ENCODE measurements around the gene AMIGO1.

Gene AMIGO1

DNA sequence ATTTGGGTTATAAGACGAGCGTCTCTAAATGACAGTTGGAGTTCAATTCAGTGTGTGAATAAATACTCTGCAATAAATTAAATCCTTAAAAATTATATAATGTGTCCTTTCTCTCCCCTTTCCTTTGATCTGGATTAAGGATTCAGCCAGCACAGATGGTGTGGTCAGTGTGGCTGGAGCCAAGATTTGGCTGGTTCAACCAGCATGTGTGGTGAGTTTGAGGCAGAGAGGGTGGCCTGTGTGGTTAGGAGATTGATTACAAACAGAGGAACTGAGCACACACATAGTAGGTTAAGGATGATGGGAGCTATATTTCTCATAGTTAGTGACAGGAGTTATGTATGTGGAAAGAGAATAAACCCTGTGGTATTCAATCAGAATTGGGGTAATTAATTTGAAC lies 14.2 kb upstream of the AMIGO1 start:
- no peaks in the 10 kb centered on the region for H3K36me3 ChIP-seq (ENCODE audit: control insufficient read depth, low read length)

DNA sequence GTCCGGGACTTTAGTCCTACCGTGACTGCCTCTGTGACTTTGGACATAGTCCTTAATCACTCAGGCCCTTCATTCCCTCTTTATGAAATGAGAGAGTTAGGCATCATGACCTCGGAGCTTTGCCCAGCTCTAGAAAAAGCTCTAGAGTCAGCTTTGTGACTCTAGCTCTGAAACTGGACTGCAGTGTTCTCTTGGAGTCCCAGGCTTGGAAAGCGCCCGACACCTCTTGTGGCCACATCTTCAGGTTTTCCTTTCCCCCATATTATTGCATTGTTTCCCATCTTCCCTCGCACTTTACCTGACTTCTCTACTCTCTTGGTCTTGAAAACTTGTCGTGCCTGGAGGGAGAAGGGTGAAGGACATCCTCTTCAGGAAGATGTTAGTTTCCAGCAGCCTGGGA lies 12.5 kb upstream of the AMIGO1 start:
- peaks cover 22% of the 10 kb centered on the region for H3K27me3 ChIP-seq (ENCODE audit: control insufficient read depth, low read length)
- H3K4me1 ChIP-seq (ENCODE audit: control insufficient read depth, low read length) = no peaks in the 10 kb centered on the region
- no peaks in the 10 kb centered on the region for H4K20me1 ChIP-seq (ENCODE audit: control insufficient read depth, insufficient read depth, low read depth, low read length)
- H3K4me2 ChIP-seq (ENCODE audit: low read length) = no peak overlapping the region
- no peak for TF ChIP-seq EZH2phosphoT487 (IDR thresholded peaks at IDR 0.05; ENCODE audit: borderline replicate concordance, low read length)
- TF ChIP-seq CTCF (IDR thresholded peaks at IDR 0.05; ENCODE audit: low read depth, low read length, poor library complexity, severe bottlenecking) = no peak
- H3K27ac ChIP-seq (ENCODE audit: low read depth, low read length) = no peak overlapping the region
- no peaks in the 10 kb centered on the region for H3K36me3 ChIP-seq (ENCODE audit: control insufficient read depth, low read length)
- no peaks in the 10 kb centered on the region for H3F3A ChIP-seq (ENCODE audit: control insufficient read depth, insufficient read depth)
- H3K9me2 ChIP-seq (replicated peaks; ENCODE audit: control insufficient read depth, low read length) = no peaks in the 10 kb centered on the region
- no peaks in the 10 kb centered on the region for H3K79me2 ChIP-seq (ENCODE audit: control insufficient read depth, low read length)
- no peak overlapping the region for H3K4me3 ChIP-seq (ENCODE audit: low read length)
- no peaks in the 10 kb centered on the region for H3K9me3 ChIP-seq (ENCODE audit: control insufficient read depth, insufficient read depth, low read length)

More for the DNA sequence above, 14.2 kb upstream of the AMIGO1 start:
- TF ChIP-seq CTCF (IDR thresholded peaks at IDR 0.05; ENCODE audit: low read depth, low read length, poor library complexity, severe bottlenecking) (no peak), EZH2phosphoT487 (IDR thresholded peaks at IDR 0.05; ENCODE audit: borderline replicate concordance, low read length) (no peak)
- H3K27ac ChIP-seq (ENCODE audit: low read depth, low read length) = no peak overlapping the region
- no peaks in the 10 kb centered on the region for H4K20me1 ChIP-seq (ENCODE audit: control insufficient read depth, insufficient read depth, low read depth, low read length)
- no peak overlapping the region for H3K4me3 ChIP-seq (ENCODE audit: low read length)
- H3K27me3 ChIP-seq (ENCODE audit: control insufficient read depth, low read length) = peaks cover 35% of the 10 kb centered on the region
- H3K79me2 ChIP-seq (ENCODE audit: control insufficient read depth, low read length) = no peaks in the 10 kb centered on the region
- H3K4me1 ChIP-seq (ENCODE audit: control insufficient read depth, low read length) = no peaks in the 10 kb centered on the region
- no peaks in the 10 kb centered on the region for H3F3A ChIP-seq (ENCODE audit: control insufficient read depth, insufficient read depth)
- no peaks in the 10 kb centered on the region for H3K9me2 ChIP-seq (replicated peaks; ENCODE audit: control insufficient read depth, low read length)
- no peaks in the 10 kb centered on the region for H3K9me3 ChIP-seq (ENCODE audit: control insufficient read depth, insufficient read depth, low read length)
- H3K4me2 ChIP-seq (ENCODE audit: low read length) = no peak overlapping the region

DNA sequence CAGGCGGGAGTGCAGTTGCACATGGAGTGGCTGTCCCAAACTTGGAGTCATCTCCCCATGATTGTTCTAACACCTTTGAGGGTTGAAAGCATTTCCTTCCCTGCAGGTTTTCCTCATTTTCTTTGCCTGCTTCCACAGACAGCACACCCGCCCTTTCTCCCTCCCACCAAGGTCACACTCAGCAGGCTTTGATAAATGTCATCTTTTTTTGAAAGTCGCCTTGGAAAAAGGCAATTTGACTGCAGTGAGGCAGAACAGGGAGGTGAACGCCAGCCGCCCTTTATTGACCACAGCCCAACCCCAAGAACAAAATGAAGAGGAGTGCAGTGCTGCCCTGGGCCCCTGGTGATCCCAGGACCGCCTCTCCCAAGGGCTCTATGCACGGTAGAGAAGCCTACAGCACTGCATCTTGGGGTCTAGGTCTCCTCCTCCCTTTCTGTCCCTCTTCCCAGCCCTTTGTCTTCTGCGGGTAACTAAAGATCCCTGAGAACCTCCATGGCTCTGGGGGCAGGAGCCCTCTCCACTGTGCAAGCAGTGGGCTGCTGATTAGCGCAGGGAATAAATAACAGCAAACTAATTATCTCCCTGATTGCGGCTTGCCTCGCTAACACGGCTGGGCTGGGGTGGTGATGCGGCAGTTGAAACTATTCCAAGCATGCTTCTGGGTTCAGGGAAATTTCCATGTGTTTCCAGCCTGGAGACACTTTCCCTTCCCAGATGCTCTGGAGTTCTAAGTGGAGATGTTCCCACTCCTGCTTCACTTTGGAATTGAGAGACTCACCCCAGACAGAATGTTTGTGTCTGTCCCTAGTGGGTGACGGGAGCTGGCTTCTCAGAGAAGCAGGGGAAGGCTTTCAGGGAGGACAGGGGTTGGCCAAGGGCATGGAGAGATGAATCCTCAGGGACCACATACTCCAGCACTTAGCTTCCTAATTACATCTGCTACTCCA lies 11.8 kb upstream of the AMIGO1 start:
- no peak overlapping the region for H3K4me3 ChIP-seq (ENCODE audit: low read length)
- no peak overlapping the region for H3K4me2 ChIP-seq (ENCODE audit: low read length)
- no peaks in the 10 kb centered on the region for H3F3A ChIP-seq (ENCODE audit: control insufficient read depth, insufficient read depth)
- H3K27me3 ChIP-seq (ENCODE audit: control insufficient read depth, low read length) = peaks cover 21% of the 10 kb centered on the region
- no peaks in the 10 kb centered on the region for H3K9me3 ChIP-seq (ENCODE audit: control insufficient read depth, insufficient read depth, low read length)
- no peaks in the 10 kb centered on the region for H3K9me2 ChIP-seq (replicated peaks; ENCODE audit: control insufficient read depth, low read length)
- no peak for TF ChIP-seq CTCF (IDR thresholded peaks at IDR 0.05; ENCODE audit: low read depth, low read length, poor library complexity, severe bottlenecking)
- TF ChIP-seq EZH2phosphoT487 (IDR thresholded peaks at IDR 0.05; ENCODE audit: borderline replicate concordance, low read length) = no peak
- no peak overlapping the region for H3K27ac ChIP-seq (ENCODE audit: low read depth, low read length)
- no peaks in the 10 kb centered on the region for H3K36me3 ChIP-seq (ENCODE audit: control insufficient read depth, low read length)
- no peaks in the 10 kb centered on the region for H3K79me2 ChIP-seq (ENCODE audit: control insufficient read depth, low read length)
- no peaks in the 10 kb centered on the region for H4K20me1 ChIP-seq (ENCODE audit: control insufficient read depth, insufficient read depth, low read depth, low read length)
- H3K4me1 ChIP-seq (ENCODE audit: control insufficient read depth, low read length) = no peaks in the 10 kb centered on the region

Measured in DOHH2 (cell line).